ENCODE data around the gene STAG2.

The STAG2 gene

GRCh38 chrX:123973921-123974320 lies 12.4 kb downstream of the STAG2 start:
- Histone ChIP-seq H3K36me3 (ENCODE audit: control insufficient read depth in 1 of 2, insufficient read depth in 2 of 2, low read length in 2 of 2) (no peaks in the 10 kb centered on the region), H2BK120ac (ENCODE audit: insufficient read depth, low read length, poor library complexity) (no peak overlapping the region), H3K18ac (ENCODE audit: low read length) (no peak overlapping the region), H3K4me1 (ENCODE audit: control insufficient read depth in 1 of 2, insufficient read depth in 2 of 2, low read length in 2 of 2) (no peaks in the 10 kb centered on the region), H3K9ac (ENCODE audit: low read length) (no peak overlapping the region), H3K4me3 (ENCODE audit: low read depth, low read length) (no peak overlapping the region), H3K23ac (ENCODE audit: low read length) (no peak overlapping the region), H4K8ac (ENCODE audit: low read depth, low read length) (no peak overlapping the region), H3K27ac (ENCODE audit: low read depth, low read length) (no peak overlapping the region), H2BK5ac (ENCODE audit: low read depth, low read length, poor library complexity) (no peak overlapping the region), H3K79me1 (ENCODE audit: low read length) (no peaks in the 10 kb centered on the region), H4K91ac (ENCODE audit: low read depth, low read length) (no peak overlapping the region), H3K9me3 (ENCODE audit: insufficient read depth, low read depth, low read length) (no peaks in the 10 kb centered on the region), H4K12ac (ENCODE audit: low read depth, low read length) (no peak overlapping the region), H3K4me2 (ENCODE audit: low read length) (no peak overlapping the region), H2AK5ac (ENCODE audit: low read length) (no peak overlapping the region), H3K79me2 (ENCODE audit: control insufficient read depth, insufficient read depth, low read length, poor library complexity) (peaks cover 2% of the 10 kb centered on the region), H2AFZ (ENCODE audit: insufficient read depth, low read length, poor library complexity) (no peak overlapping the region), H2BK12ac (ENCODE audit: low read length) (no peak overlapping the region), H3K4ac (ENCODE audit: low read depth, low read length) (peak overlapping the region; percentile 75), H3K27me3 (ENCODE audit: insufficient read depth, low read length) (no peaks in the 10 kb centered on the region), H3K14ac (ENCODE audit: low read length) (no peak overlapping the region)
- WGBS (ENCODE audit: extremely low coverage, insufficient coverage, insufficient read length): no CpG with 5 or more reads among the region's 3 CpGs
- DNase-seq: no peak

- Histone ChIP-seq H3K4me3 (ENCODE audit: low read depth, low read length) (no peak overlapping the region), H4K12ac (ENCODE audit: low read depth, low read length) (no peak overlapping the region), H2AFZ (ENCODE audit: insufficient read depth, low read length, poor library complexity) (no peak overlapping the region), H3K79me1 (ENCODE audit: low read length) (no peaks in the 10 kb centered on the region), H2BK5ac (ENCODE audit: low read depth, low read length, poor library complexity) (no peak overlapping the region), H3K36me3 (ENCODE audit: control insufficient read depth in 1 of 2, insufficient read depth in 2 of 2, low read length in 2 of 2) (no peaks in the 10 kb centered on the region), H2BK12ac (ENCODE audit: low read length) (no peak overlapping the region), H3K9ac (ENCODE audit: low read length) (no peak overlapping the region), H3K27ac (ENCODE audit: low read depth, low read length) (no peak overlapping the region), H3K4ac (ENCODE audit: low read depth, low read length) (no peak overlapping the region), H4K91ac (ENCODE audit: low read depth, low read length) (no peak overlapping the region), H3K27me3 (ENCODE audit: insufficient read depth, low read length) (no peaks in the 10 kb centered on the region), H3K18ac (ENCODE audit: low read length) (no peak overlapping the region), H2BK120ac (ENCODE audit: insufficient read depth, low read length, poor library complexity) (no peak overlapping the region), H3K14ac (ENCODE audit: low read length) (no peak overlapping the region), H3K4me2 (ENCODE audit: low read length) (no peak overlapping the region), H2AK5ac (ENCODE audit: low read length) (no peak overlapping the region), H4K8ac (ENCODE audit: low read depth, low read length) (no peak overlapping the region), H3K9me3 (ENCODE audit: insufficient read depth, low read depth, low read length) (no peaks in the 10 kb centered on the region), H3K4me1 (ENCODE audit: control insufficient read depth in 1 of 2, insufficient read depth in 2 of 2, low read length in 2 of 2) (no peaks in the 10 kb centered on the region), H3K23ac (ENCODE audit: low read length) (no peak overlapping the region), H3K79me2 (ENCODE audit: control insufficient read depth, insufficient read depth, low read length, poor library complexity) (peaks cover 2% of the 10 kb centered on the region)
- peak in 1 of 2 donors; percentile 5 for DNase-seq
- no CpG with 5 or more reads among the region's 6 CpGs for WGBS (ENCODE audit: extremely low coverage, insufficient coverage, insufficient read length)
Observed at GRCh38 chrX:123975180-123975579, 13.7 kb downstream of the STAG2 start.

- Histone ChIP-seq H3K9ac (ENCODE audit: low read length) (no peak overlapping the region), H3K14ac (ENCODE audit: low read length) (no peak overlapping the region), H2BK120ac (ENCODE audit: insufficient read depth, low read length, poor library complexity) (no peak overlapping the region), H3K27ac (ENCODE audit: low read depth, low read length) (no peak overlapping the region), H2BK12ac (ENCODE audit: low read length) (no peak overlapping the region), H3K79me1 (ENCODE audit: low read length) (no peaks in the 10 kb centered on the region), H4K8ac (ENCODE audit: low read depth, low read length) (no peak overlapping the region), H3K9me3 (ENCODE audit: insufficient read depth, low read depth, low read length) (no peaks in the 10 kb centered on the region), H3K23ac (ENCODE audit: low read length) (no peak overlapping the region), H2AK5ac (ENCODE audit: low read length) (no peak overlapping the region), H2AFZ (ENCODE audit: insufficient read depth, low read length, poor library complexity) (no peak overlapping the region), H4K91ac (ENCODE audit: low read depth, low read length) (no peak overlapping the region), H3K4ac (ENCODE audit: low read depth, low read length) (no peak overlapping the region), H3K18ac (ENCODE audit: low read length) (no peak overlapping the region), H3K79me2 (ENCODE audit: control insufficient read depth, insufficient read depth, low read length, poor library complexity) (peaks cover 2% of the 10 kb centered on the region), H3K27me3 (ENCODE audit: insufficient read depth, low read length) (no peaks in the 10 kb centered on the region), H3K36me3 (ENCODE audit: control insufficient read depth in 1 of 2, insufficient read depth in 2 of 2, low read length in 2 of 2) (no peaks in the 10 kb centered on the region), H3K4me2 (ENCODE audit: low read length) (no peak overlapping the region), H2BK5ac (ENCODE audit: low read depth, low read length, poor library complexity) (no peak overlapping the region), H3K4me3 (ENCODE audit: low read depth, low read length) (no peak overlapping the region), H3K4me1 (ENCODE audit: control insufficient read depth in 1 of 2, insufficient read depth in 2 of 2, low read length in 2 of 2) (no peaks in the 10 kb centered on the region), H4K12ac (ENCODE audit: low read depth, low read length) (no peak overlapping the region)
- WGBS (ENCODE audit: extremely low coverage, insufficient coverage, insufficient read length): no CpG with 5 or more reads among the region's 1 CpG
- peak in 1 of 2 donors; percentile 38 for DNase-seq
Observed at GRCh38 chrX:123976706-123977316, 15.3 kb downstream of the STAG2 start.

- no peaks in the 10 kb centered on the region for H3K9me3 ChIP-seq (ENCODE audit: insufficient read depth, low read depth, low read length)
- no peaks in the 10 kb centered on the region for H3K36me3 ChIP-seq (ENCODE audit: control insufficient read depth in 1 of 2, insufficient read depth in 2 of 2, low read length in 2 of 2)
- H3K4ac ChIP-seq (ENCODE audit: low read depth, low read length): no peak overlapping the region
- H2AFZ ChIP-seq (ENCODE audit: insufficient read depth, low read length, poor library complexity): no peak overlapping the region
- DNase-seq: no peak
- no peak overlapping the region for H3K18ac ChIP-seq (ENCODE audit: low read length)
- H4K91ac ChIP-seq (ENCODE audit: low read depth, low read length): no peak overlapping the region
- no peaks in the 10 kb centered on the region for H3K4me1 ChIP-seq (ENCODE audit: control insufficient read depth in 1 of 2, insufficient read depth in 2 of 2, low read length in 2 of 2)
- no peak overlapping the region for H3K23ac ChIP-seq (ENCODE audit: low read length)
- H4K12ac ChIP-seq (ENCODE audit: low read depth, low read length): no peak overlapping the region
- no peak overlapping the region for H3K27ac ChIP-seq (ENCODE audit: low read depth, low read length)
- no peaks in the 10 kb centered on the region for H3K79me1 ChIP-seq (ENCODE audit: low read length)
- no peak overlapping the region for H3K4me2 ChIP-seq (ENCODE audit: low read length)
- H3K9ac ChIP-seq (ENCODE audit: low read length): no peak overlapping the region
- no peak overlapping the region for H2BK5ac ChIP-seq (ENCODE audit: low read depth, low read length, poor library complexity)
- no peaks in the 10 kb centered on the region for H3K27me3 ChIP-seq (ENCODE audit: insufficient read depth, low read length)
- H4K8ac ChIP-seq (ENCODE audit: low read depth, low read length): no peak overlapping the region
- H3K79me2 ChIP-seq (ENCODE audit: control insufficient read depth, insufficient read depth, low read length, poor library complexity): peaks cover 2% of the 10 kb centered on the region
- H2AK5ac ChIP-seq (ENCODE audit: low read length): no peak overlapping the region
- no peak overlapping the region for H3K4me3 ChIP-seq (ENCODE audit: low read depth, low read length)
- no CpG with 5 or more reads among the region's 3 CpGs for WGBS (ENCODE audit: extremely low coverage, insufficient coverage, insufficient read length)
- H2BK12ac ChIP-seq (ENCODE audit: low read length): no peak overlapping the region
- no peak overlapping the region for H3K14ac ChIP-seq (ENCODE audit: low read length)
- no peak overlapping the region for H2BK120ac ChIP-seq (ENCODE audit: insufficient read depth, low read length, poor library complexity)
Observed at GRCh38 chrX:123983240-123983639, 21.7 kb downstream of the STAG2 start.
